Colonic mucosa (tissue), 4 donors: ENCODE measurements around the gene SLC30A10. TPM values are rescaled to one million over a fixed set of nuclear protein-coding genes. Genes with fewer than 3 reads are reported as not detected.
A peak's percentile ranks its signal among the peaks of the same experiment; 100 is the strongest.

Source experiments
- DNase-seq: peaks from one replicate; pipeline ENCODE4 v3.0.0-alpha.2; 2020
- H3K27ac ChIP-seq: fragments of 200-600 bp; one replicate; pipeline ENCODE4 v1.8.0; 2021
- H3K27me3 ChIP-seq: fragments of 200-600 bp; one replicate; pipeline ENCODE4 v1.8.0; 2021
- H3K36me3 ChIP-seq: fragments of 200-600 bp; one replicate; pipeline ENCODE4 v1.8.0; 2021
- H3K4me1 ChIP-seq: fragments of 200-600 bp; one replicate; pipeline ENCODE4 v1.8.0; 2021; ENCODE audit warnings: mild to moderate bottlenecking
- H3K4me3 ChIP-seq: fragments of 200-600 bp; one replicate; pipeline ENCODE4 v1.8.0; 2021
- H3K9ac ChIP-seq, 2 donors: one replicate each; pipeline ENCODE4 v1.7.0; 2013; ENCODE audit warnings: control low read depth in 2 of 2, low read depth in 2 of 2, low read length in 2 of 2
- H3K9me3 ChIP-seq: fragments of 200-600 bp; one replicate; pipeline ENCODE4 v1.8.0; 2021
- intact Hi-C: fragments of 100-400 bp; cut with DNase I; formaldehyde crosslinking; loops from one replicate; pipeline ENCODE4 v1.14.1; 2022
- total RNA-seq, 2 donors: library from RNA; stranded (reverse); fragmentation: NEBNext Ultra II Directional in 1 of 2; extraction: Animal tissue kit (Norgen Biotek cat#: 25700) in 1 of 2; gene quantifications; one replicate each; pipeline ENCODE4 v1.2.1, GENCODE V29; 2021
- TF ChIP-seq, protein P1 (sequence below): fragments of 200-600 bp; IDR thresholded peaks from one replicate; pipeline ENCODE4 v1.8.0; 2022; ENCODE audit warnings: antibody characterized with exemption, mild to moderate bottlenecking
- donor health status: healthy.
- donor health status: DM: no; HTN: no; CAD: no.
- donor health status: DM: no; HTN: no; CAD: no.

SLC30A10 gene
- total RNA-seq, 2 donors from 2014 or later = 10.5 to 32.3 TPM

DNA sequence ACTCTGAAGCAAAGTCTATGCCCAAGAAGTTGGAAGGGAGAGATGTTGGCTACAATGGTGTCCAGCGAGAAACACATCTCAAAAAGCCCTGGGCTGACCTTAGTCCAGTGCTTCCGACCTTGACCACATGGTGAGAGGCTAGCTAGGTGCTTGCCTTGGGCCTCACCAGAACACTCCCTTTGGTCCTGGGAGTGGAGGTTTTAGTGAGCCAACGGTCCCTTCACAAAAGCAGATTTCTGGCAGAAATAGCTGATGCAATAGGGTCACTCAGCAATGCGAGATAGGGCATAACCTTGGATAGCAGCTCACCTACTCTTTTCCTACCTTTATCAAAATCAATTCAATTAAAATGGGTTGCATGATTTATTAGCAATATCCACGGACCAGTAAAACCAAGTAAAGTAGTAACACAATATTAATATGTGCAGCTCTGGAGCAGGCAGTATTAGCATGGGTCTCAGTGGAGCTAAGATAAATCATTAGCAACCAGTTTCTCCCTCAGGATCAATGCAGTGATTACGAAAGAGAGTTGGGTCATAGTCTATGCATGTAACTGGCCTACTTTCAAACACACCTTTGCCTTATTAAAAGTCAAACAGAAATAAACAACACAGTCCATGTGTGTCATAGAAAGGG lies 1.9 kb downstream of the SLC30A10 start:
- DNase-seq = no peak
- Histone ChIP-seq H3K4me1 (peaks cover 5% of the 10 kb centered on the region), H3K9me3 (no peaks in the 10 kb centered on the region), H3K4me3 (peak overlapping the region; percentile 6), H3K27me3 (peaks cover 29% of the 10 kb centered on the region), H3K9ac (no peak overlapping the region), H3K36me3 (no peaks in the 10 kb centered on the region), H3K27ac (no peak overlapping the region)
- TF ChIP-seq, protein P1, sequence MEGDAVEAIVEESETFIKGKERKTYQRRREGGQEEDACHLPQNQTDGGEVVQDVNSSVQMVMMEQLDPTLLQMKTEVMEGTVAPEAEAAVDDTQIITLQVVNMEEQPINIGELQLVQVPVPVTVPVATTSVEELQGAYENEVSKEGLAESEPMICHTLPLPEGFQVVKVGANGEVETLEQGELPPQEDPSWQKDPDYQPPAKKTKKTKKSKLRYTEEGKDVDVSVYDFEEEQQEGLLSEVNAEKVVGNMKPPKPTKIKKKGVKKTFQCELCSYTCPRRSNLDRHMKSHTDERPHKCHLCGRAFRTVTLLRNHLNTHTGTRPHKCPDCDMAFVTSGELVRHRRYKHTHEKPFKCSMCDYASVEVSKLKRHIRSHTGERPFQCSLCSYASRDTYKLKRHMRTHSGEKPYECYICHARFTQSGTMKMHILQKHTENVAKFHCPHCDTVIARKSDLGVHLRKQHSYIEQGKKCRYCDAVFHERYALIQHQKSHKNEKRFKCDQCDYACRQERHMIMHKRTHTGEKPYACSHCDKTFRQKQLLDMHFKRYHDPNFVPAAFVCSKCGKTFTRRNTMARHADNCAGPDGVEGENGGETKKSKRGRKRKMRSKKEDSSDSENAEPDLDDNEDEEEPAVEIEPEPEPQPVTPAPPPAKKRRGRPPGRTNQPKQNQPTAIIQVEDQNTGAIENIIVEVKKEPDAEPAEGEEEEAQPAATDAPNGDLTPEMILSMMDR = no peak
- intact Hi-C loops = no loop called here

DNA sequence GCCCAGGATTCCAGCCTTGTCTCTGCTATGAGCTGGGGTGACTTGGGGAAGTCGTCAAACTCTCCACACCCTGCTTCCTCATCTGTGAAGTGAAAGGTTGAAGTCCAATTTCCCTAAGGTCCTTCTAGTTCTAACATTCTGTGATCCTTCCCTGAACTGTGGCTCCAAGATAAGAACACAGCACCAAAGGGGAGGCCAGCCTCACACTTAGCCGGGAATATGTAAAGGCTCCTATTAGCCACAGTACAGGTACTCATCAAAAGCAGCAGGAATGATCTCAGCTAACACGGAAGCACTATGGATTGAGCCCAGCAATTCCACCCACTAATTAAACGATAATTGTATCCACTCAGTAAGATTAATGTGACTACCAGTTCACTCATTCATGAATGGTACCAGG lies 4.0 kb downstream of the SLC30A10 start:
- Histone ChIP-seq H3K9ac (no peak overlapping the region), H3K4me1 (peaks cover 5% of the 10 kb centered on the region), H3K27me3 (peaks cover 29% of the 10 kb centered on the region), H3K4me3 (no peak overlapping the region), H3K27ac (no peak overlapping the region), H3K36me3 (no peaks in the 10 kb centered on the region), H3K9me3 (no peaks in the 10 kb centered on the region)
- intact Hi-C loops = no loop called here
- DNase-seq = peak; percentile 45
- TF ChIP-seq, protein P1 = no peak

DNA sequence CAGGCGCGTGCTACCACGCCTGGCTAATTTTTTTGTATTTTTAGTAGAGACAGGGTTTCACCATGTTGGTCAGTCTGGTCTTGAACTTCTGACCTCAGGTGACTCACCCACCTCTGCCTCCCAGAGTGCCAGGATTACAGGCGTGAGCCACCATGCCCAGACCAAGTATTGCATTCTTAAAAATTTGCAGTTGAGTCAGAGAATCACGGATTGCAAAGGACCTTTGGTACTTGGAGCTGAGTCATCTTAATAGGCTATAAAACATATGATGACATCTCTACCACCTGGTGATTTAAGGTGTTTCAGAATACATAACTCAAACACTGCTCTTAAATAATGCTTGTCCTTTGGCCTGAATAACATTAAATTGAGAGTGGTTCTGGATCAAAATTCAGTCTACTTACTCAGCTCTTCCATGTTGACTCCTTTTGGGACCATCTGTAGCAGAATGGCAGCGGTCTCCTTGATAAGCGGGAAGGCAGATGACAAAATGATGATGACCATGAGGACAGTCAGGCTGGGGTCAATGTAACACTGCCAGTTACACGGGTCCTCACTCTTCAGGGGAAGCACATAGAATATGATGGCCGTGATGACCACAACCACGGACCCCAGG lies 10.4 kb downstream of the SLC30A10 start:
- Histone ChIP-seq H3K4me1 (no peaks in the 10 kb centered on the region), H3K27ac (no peak overlapping the region), H3K9ac (no peak overlapping the region), H3K9me3 (no peaks in the 10 kb centered on the region), H3K4me3 (no peak overlapping the region), H3K27me3 (no peaks in the 10 kb centered on the region), H3K36me3 (no peaks in the 10 kb centered on the region)
- no peak for DNase-seq
- intact Hi-C loops = no loop called here
- TF ChIP-seq, protein P1 = no peak

DNA sequence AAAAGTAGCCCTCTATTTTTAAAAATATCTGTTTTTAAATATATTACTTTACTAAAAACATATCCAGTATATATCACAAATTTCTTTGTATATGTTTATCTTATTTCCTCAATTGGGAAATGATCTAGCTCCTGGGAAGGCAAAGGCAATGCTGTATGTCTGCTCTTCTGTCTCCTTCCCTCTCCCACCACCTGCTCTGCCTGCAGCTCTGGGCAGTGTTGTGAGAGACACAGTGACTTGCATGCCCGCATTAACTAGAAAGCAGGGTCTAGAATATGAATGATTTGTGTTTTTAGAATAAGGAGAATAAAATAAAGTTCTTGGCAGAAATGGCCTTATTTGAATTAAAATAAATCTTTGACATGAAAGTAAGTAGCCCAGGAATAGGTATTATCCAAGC lies 11.1 kb downstream of the SLC30A10 start:
- Histone ChIP-seq H3K4me1 (no peaks in the 10 kb centered on the region), H3K27me3 (no peaks in the 10 kb centered on the region), H3K9me3 (no peaks in the 10 kb centered on the region), H3K36me3 (no peaks in the 10 kb centered on the region), H3K4me3 (no peak overlapping the region), H3K27ac (no peak overlapping the region), H3K9ac (no peak overlapping the region)
- no peak for DNase-seq
- TF ChIP-seq, protein P1 = no peak
- intact Hi-C loops = no loop called here

DNA sequence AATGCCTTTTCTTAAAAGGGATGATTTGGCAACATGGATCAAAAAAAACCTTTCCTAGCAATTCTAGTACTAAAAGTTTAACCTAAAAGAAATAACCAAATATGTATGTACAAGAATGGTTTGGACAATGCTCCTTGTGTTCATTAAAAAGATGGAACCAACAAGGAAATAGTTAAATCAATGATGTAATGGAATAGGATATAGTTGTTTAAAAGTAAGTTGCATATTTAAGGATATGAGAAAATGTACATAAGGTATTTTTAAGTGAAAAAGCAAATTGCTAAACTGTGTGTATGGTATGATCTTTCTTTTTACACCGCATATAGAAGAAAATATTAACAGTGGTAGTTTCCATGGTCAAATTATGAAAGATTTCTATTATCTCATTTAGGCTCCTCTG lies 12.1 kb downstream of the SLC30A10 start:
- DNase-seq = no peak
- H3K9me3 ChIP-seq = no peaks in the 10 kb centered on the region
- no peaks in the 10 kb centered on the region for H3K36me3 ChIP-seq
- TF ChIP-seq, protein P1 = no peak
- H3K27me3 ChIP-seq = no peaks in the 10 kb centered on the region
- no peaks in the 10 kb centered on the region for H3K4me1 ChIP-seq
- intact Hi-C loops = no loop called here
- no peak overlapping the region for H3K9ac ChIP-seq
- no peak overlapping the region for H3K27ac ChIP-seq
- no peak overlapping the region for H3K4me3 ChIP-seq
